Hematopoietic multipotent progenitor cell treated with erythropoietin and hydrocortisone succinate and interleukin-3 and kit ligand, for 17 days (in vitro differentiated cells): ENCODE data around the gene CARD9.

Source experiments
- DNase-seq: peaks from one replicate; pipeline ENCODE4 v3.0.0-alpha.2; 2015; ENCODE audit warnings: low spot score

The CARD9 gene

DNA sequence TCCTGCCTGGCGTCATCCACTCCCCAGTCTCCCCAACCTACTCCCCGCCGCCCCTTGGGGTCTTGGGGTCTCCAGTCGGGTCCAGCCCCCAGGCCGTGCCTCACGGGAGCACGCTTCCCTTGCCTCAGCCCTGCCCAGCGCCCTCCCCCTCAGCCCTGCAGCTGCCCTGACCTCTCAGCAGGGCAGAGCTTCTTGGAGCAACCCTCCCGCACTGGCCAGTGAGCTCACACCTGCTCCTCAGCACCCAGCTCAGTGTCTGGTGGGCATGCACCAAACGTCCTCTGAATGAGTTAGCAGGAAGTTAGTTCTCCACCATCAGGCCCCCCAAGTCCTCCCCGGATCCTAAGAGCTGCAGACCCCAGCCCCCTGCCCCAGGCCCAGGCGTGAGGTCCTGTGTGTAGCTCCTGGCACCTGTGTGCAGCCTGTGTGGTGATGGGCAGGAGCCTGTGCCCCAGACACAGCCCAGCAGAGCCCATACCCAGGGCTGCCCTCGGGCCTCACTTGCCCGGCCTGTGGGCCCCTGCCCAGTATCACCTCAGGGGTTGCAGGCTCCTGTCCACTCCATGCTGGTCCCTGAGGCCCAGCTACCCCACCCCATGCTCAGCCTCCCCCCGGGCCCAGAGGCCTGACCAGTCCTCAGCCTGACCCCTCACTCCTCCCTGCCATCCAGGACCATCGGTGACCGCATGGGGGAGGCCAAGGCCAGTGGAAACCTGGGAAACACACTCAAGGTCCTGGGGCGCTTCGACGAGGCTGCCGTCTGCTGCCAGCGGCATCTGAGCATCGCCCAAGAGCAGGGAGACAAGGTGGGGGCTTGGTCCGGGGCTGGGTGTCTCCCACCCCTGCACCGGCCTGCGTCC is 37.9 kb downstream of the CARD9 start:
- no peak for DNase-seq

DNA sequence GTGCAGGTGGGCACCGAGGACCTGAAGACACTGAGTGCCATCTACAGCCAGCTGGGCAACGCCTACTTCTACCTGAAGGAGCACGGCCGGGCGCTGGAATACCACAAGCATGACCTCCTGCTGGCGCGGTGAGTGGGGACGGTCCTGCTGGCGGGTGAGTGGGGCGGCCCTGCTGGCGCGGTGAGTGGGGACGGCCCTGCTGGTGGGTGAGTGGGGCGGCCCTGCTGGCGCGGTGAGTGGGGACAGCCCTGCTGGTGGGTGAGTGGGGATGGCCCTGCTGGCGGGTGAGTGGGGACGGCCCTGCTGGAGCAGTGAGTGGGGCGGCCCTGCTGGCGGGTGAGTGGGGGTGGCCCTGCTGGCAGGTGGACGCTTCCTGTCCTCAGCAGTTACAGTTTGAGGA is 38.9 kb downstream of the CARD9 start:
- DNase-seq: no peak

DNA sequence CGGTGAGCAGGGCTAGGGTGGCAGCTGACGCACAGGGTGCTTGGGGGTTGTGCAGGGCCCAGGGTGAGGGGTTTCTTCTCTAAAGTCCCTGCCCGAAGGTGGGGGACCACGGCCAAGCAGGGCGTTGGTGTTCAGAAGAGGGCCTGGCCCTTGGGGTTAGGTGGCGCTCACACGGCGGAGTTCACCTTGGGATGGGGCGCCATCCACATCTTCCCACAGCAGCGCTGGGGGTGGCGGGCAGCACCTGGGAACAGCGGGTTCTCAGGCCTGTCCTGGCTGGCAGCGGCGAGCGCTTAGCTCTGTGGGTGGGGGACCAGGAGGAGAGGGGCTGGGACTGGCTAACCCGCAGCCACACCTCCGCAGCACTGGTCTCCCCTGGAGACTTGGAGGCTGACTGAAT is 40.0 kb downstream of the CARD9 start:
- no peak for DNase-seq

DNA sequence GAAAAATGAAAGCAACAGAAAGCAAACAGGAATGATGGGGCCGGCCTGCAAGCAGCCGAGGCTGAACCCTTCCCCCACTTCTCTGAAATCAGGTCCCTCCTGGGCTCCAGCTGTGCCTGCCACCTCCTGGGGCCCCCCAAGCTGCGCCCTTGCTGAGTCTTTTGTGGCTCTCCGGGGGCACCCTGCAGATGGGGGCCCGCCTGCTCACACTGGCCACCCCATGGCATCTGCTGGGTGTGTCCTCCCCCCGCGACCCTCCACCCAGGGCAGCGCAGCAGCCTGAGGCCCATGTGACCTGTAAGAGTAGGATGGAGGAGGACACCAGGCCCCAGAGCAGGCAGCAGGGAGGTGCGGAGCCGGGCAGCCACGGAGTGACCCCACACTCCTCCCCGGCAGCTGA is 40.4 kb downstream of the CARD9 start:
- no peak for DNase-seq

DNA sequence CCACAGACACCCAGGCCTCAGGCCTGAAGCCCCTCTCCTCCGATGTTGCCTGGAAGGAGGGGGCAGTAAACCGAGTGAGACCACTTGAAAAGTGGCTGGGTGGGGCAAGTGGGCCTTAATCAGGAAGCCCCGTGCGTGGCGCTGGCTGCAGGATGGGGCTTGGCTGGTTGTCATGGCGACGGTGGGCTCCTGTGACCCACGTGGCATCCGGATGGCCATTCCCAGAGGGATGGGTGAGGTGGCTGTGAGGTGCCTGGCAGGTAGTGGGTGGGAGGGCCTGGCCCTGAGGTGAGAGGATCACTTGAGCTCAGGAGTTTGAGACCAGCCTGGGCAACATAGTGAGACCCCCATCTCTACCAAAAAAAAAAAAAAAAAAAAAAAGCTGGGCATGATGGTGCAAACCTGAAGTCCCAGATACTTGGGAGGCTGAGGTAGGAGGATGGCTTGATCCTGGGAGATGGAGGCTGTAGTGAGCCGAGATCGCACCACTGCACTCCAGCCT is 40.9 kb downstream of the CARD9 start:
- no peak for DNase-seq

DNA sequence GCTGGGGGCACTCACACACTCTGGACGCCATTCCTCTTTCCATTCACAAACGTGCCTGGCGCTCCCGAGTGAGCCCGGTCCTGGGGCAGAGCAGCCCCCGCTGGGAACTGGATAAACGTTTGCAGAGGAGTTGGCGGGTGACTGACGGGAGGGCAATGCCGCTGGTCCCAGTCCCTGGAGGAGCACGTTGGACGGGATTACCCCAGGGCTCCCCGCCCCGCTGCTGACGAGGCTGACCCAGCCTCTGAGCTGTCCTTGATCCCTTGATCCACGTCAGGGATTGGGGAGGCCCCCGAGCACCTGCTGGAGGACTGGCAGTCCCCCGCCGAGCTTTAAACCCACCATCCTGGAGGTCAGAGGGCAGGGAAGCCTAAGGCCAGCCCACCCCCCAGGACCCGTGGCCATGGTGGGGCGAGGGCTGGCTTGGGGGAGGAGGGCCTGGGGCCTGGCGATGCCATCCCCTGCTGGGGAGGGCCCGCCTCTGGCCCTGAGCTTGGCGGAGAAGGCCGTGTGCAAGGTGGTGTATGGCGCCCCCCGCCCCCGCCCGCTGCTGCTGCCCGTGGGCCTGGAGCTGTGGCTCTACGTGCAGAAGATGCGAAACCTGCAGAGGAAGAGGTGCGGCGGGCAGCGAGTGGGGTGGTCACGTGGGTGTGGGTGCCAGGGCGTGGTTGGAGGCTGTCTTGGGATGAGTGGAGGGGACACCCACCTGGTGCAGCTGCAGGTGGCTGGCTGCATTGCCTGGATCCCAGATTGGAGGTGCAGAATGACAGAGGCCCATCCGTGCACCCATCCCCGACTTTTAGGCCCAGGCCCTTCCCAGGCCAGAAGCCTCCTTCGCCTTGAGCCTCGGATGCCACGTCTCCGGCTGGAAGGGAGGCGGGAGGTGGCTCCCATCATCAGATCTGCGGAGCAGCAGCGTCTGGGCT is 41.6 kb downstream of the CARD9 start:
- DNase-seq: no peak

DNA sequence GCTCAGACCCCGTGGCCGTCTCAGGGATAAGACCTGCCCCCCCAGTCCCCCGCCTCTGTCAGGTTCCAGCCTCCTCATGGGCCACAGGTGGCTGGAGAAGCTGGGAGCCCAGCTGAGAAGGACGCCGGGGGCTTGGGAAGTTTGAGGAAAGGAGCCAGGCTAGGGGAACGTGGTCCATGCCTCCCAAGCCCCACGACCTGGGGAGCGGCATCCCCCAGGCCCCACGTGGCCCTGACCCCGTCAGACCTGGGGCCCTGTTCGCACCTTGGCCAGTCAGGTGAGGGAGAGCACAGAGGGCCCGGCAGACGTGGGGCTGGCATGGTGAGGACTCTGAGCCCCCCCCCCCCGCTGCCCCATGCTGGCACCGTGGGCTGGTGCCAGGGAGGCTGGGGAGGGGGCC is 42.4 kb downstream of the CARD9 start:
- DNase-seq: no peak

DNA sequence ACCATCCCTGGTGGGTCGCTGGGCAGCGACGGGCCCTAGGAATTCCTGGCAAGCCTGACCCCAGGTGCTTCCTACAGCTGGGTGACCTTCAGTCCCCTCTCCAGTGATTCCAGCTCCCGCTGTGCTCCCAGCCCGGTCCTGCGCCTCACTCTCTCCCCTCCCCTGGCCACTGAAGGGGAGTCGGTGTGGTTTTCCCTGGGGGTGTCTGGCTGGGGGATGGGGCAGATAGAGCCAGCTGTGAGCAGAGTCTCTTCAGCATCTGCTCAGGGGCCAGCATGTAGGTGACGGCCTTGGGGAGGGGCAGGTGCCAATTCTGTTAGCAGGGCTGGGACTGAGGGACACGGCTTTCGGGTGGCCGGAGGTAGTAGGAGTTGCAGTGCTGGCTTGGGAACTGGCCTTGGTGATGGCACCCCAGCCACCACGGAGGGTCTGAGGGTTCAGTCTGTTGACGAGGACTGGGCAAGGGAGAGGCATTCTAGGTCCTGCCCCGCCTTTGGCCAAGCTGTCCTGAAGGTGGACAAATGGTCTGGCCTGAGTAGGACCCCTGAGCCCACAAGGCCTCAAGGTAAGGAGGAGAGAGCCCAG is 43.0 kb downstream of the CARD9 start:
- DNase-seq: no peak

DNA sequence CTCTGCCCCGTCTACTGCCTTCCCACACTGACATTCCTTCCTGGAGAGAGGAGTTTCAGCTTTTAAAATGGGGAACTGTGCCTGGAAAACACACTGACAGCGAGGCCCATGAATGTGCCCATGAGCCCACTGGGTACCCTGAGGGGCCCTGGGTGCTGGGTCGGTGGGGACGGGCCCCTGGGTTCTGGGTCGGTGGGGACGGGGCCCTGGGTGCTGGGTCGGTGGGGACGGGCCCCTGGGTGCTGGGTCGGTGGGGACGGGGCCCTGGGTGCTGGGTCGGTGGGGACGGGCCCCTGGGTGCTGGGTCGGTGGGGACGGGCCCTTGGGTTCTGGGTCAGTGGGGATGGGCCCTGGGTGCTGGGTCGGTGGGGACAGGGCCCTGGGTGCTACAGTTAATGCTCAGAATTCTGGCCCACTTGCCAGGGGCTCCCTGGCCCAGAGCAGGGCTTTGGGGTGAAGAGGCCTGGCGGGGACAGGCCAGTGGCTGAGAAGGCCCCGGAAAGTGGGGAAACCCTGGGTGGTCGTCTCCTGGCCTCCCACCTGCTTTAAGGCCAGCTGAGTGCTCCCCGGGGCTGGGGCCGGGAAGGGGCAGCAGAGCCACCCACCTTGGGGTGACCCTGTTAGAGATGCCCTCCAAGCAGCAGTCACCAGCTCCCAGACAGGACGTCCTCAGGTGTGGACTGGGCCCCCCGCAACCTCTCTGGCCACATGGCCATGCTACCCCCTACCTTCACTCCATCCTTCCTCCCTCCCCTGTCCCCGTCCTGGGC is 43.6 kb downstream of the CARD9 start:
- DNase-seq: no peak

DNA sequence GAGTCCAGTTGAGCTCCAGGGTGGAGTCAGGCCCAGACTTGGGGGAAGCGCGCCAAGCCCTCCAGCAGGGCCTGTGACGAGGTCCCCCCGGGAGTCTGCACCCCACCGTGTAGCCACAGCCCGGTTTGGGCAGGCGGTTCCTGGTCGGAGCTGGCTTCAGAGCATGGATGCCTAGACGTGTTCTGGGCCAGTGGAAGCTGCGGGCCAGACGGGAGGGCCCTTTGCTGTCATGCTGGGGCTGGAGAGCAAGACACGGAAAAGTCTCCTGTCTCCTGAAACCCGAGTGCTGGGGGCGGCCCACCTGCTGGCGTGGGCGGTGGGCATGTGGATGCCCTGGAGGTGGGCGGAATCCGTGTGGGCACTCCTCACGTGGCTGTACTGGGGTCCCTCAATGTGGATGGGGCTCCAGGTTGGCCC is 44.2 kb downstream of the CARD9 start:
- DNase-seq: no peak

DNA sequence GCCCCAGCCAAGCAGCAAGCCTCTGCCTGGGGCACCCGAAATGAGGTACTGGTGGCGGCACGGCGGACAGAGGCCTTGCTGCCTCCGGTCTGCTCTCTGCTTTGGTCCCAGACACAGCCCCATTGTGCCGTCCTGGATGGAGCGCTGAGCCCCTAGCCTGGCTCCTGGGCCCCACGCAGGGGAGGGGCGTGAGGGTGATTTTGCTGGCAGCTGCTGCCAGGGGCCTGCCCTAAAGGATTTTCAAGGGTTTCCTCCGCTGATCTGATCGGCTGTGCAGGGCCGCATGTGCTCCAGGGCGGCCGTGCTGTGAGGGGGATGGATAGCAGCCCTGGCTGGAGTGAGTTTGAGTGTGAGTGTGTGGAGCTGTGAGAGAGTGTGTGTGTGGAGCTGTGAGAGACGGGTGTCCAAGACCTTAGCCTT is 44.8 kb downstream of the CARD9 start:
- DNase-seq: no peak

DNA sequence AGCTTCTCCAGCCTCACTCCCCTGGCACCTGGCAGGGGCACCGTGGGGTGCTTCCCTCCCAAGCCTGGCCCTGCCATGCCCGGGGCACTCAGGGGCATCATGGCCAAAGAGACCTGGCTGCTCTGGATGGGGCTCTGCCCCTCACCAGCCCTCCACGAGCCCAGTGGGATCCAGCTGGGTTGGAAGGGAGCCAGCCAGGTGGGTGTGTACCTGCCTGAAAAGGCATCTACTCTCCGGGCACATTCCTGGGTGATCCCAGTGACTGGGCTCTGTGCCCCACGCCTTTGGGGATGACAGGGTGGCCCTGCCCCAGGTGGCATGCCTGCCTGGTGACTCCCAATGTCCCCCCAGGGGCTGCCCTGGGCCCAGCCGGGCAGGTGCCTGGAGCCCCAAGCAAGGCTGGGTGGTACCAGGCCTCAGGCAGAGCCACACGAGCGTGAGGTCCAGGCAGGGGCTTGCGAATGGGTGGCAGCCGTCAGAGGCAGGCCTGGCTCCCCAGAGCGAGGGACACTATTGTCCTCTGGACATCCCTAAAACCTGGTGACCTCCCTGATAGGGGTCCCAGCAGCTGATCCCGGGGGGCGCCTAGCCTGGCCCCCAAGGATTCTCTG is 45.4 kb downstream of the CARD9 start:
- DNase-seq: no peak

DNA sequence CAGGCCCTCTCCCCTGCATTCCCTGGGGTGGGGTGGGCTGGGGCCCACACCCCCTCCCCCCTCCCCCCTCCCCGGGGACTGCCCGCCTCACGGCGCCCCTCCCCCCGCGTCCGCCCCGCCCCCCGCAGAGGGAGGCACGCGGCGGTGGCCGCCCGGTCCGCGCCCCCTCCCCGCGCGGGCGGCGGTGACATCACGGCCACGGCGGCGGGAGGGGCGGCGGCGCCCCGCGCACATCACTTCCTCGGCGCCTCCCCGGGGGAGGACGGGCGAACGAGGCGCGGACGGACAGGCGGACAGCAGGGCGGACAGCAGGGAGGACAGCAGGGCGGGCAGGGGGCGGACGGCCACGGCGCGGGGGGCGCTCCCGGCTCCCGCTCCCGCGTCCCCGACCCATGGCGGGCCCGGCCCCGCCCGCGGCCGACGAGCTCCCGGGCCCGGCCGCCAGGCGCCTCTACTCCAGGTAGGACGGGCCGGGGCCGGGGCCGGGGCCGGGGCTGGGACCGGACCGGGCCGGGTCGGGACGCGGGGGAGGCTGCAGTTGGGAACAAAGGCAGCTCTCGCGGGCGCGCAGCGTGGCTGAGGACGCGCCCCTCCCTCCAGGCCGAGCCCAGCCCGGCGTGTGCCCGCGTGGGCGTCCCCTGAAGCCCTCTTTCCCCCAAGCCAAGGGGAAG is 46.0 kb downstream of the CARD9 start, which contains the start of gene GPSM1:
Gene GPSM1, plus strand, starts transcription at position 236 of the 671 bp plus-strand sequence. Its CDS starts 157 bp downstream, at position 393.
- DNase-seq: no peak

DNA sequence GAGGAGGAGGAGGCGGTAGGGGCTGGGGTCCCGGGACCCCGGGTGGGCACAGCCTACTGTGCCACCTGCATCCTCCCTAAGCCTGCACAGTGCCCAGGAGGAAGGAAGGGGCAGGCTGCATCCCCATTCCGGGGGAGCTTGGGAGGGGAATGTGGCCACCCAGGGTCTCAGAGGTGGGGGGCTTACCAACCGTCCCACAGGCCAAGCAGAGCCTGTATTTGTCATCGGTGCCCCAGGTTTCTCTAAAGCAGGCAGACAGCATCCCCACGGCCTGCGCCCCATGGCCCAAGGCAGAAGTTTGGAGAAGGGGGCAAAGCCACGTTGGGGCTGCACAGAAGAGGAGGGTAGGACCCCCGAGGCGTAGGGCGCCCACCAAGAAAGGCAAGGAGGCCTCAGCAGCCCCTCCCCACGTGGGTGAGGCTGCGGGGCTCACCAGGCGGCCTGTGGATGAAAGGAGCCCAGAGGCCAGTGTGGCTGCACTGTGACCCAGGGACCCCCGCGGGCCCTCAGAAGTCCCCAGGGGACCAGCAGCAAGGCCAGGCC is 46.6 kb downstream of the CARD9 start:
- no peak for DNase-seq

DNA sequence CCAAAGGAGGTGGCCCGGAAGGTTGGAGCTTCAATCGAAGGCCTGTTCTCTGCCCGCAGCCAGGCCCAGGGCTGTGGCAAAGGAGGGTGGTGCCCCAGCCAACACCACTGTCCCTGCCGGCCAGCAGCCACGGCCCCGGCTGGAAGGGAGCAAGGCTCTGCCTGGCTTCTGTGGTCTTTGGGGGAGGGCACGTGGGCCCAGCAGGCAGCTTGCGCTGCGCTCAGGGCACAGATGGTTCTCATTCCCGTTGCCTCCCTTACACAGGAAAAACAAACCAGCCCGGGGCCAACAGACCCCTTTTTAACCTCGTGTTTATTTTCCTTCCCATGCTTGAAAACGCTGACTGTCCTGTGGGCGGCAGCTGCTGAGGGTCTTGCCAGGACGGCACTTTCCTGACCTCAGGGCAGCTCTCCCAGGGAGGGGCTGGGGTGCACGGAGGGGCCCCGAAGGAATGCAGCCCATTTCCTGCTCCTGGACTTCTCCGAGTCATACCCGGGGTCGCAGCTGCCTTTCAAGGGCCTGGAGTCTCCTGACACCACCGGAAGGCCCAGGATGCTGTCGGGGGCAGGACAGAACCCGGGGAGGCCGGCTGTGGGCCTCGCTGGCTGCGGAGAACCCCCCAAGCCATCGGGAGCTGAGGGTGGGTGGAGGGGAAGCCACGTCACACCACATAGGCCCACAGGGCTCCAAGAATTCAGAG is 47.3 kb downstream of the CARD9 start:
- no peak for DNase-seq

DNA sequence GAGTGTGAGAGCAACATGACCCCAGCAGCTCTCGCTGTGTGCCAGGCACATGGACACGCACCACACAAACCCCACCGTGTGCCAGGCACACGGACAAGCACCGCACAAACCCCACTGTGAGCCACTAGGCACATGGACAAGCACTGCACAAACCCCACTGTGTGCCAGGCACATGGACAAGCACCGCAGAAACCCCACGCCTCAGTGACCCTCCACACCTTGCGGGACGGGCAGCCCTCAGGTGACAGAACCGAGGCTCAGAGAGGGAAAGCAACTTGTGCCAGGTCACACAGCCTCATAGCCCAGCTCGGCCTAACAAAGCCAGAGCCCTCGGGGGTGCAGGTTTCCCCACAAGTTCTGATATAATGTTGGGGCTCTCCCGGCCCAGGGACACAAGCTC is 48.1 kb downstream of the CARD9 start:
- no peak for DNase-seq

DNA sequence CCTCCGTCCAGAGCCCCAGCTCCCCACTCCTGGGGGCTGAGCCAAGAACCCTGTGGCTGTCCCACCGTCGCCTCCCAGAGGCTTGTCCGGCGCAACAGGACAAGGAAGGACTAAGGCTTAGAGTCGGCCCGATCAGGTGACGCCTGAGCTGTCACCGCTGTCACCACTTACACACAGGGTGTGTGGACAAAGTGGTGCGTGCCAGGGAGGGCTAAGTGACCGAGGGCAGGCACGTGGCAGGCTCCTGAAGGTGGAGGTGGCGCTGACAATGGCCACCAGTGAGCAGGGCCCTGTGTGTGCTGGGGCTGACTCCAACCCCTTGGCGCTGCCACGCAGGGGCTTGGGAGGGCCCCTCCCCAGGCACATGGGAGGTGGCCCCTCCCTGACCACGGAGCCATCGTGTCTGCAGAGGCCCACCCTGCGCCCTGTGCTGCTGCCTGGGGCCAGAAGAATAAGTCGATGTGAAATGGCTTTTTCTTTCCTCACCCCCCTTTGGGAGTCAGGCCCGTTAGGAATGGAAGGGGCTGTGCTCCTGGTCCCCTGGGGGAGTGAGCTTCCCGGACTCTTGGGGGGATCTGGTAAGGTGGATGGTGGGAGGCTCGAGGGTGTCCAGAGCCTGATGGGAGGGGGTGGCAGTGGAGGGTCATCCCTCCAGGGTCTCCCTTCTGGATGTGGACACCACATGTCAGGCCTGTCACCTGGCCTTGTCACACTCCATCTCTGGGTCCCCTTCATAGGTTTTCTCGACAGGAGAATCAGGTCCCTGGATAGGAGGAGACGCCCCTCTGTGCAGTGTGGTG is 48.8 kb downstream of the CARD9 start:
- no peak for DNase-seq

DNA sequence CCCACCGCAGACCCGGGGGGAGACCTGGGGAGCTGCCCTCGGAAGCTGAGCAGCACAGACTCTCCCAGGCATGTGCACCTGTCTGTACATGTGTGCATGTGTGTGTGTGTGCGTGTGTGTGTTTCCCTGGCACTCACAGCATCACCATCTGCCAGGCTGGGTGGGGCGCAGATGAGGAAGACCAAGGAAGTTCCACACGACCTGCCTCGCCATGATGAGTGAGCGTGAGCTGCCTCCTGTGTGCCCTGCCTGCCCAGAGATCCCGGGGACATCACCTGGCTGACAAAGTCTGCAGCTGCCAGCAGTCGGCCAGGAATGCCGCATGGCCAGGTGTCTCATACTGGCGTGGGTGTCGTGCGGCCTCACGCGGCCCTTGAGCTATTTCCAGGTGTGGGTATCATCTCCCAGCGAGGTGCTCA is 50.1 kb downstream of the CARD9 start:
- no peak for DNase-seq
